Measurements from ENCODE around the gene HECTD2.

- TF ChIP-seq FOXK2 (IDR thresholded peaks at IDR 0.05) (no peak), SUZ12 (IDR thresholded peaks at IDR 0.05) (no peak), SP1 (IDR thresholded peaks at IDR 0.05) (no peak), PKNOX1 (IDR thresholded peaks at IDR 0.05) (no peak), TARDBP (IDR thresholded peaks at IDR 0.05) (no peak), BHLHE40 (IDR thresholded peaks at IDR 0.05; ENCODE audit: borderline replicate concordance) (no peak)
Observed at GRCh38 chr10:91513598-91514424, 103.7 kb downstream of the HECTD2 start.
